GM12878 (cell line): Measurements from ENCODE around the gene SUPT3H. TPM values are rescaled to one million over a fixed set of nuclear protein-coding genes. Genes with fewer than 3 reads are reported as not detected.

Source experiments
- ATAC-seq: fragments of 200-7000 bp; cut with Tn5 transposase; 3 replicates; pipeline ENCODE4 v1.9.1; 2020; ENCODE audit warnings: mild to moderate bottlenecking, moderate library complexity
- BruUV-seq: library from RNA; stranded (reverse); fragments of 400-500 nt; replicated peaks from 2 replicates; lab custom pipeline; 2021; lab: Mats Ljungman, UMichigan
- CTCF ChIA-PET: fragments of 300-600 bp; sonication (Branson Sonifier 250); formaldehyde crosslinking; extraction: SDS; loops from one replicate; lab custom pipeline; 2021; ENCODE audit warnings: inconsistent platforms; lab: Yijun Ruan, JAX
- POLR2A ChIA-PET: fragments of 350-600 bp; formaldehyde crosslinking; extraction: SDS; loops from one replicate; lab custom pipeline; 2021; ENCODE audit warnings: inconsistent platforms; lab: Charles Lee
- RAD21 ChIA-PET: fragments of 300-600 bp; sonication (Branson Sonifier 250); formaldehyde crosslinking; loops from one replicate; lab custom pipeline; 2023; ENCODE audit warnings: antibody characterized with exemption; ENCODE audit not compliant: unreplicated experiment; lab: Charles Lee
- SMC1A ChIA-PET: fragments of 300-600 bp; sonication (Branson Sonifier 250); formaldehyde crosslinking; loops from one replicate; lab custom pipeline; 2023; ENCODE audit not compliant: unreplicated experiment, uncharacterized antibody; lab: Charles Lee
- DNase-seq: peaks from one replicate; pipeline ENCODE4 v3.0.0-alpha.2; 2011; ENCODE audit warnings: low read depth, low spot score
- FAIRE-seq: peaks from 3 replicates; lab custom pipeline; 2011; peaks lifted over from hg19 to GRCh38; lab: Jason Lieb, UNC
- H2AFZ ChIP-seq: 2 replicates; pipeline ENCODE4 v1.6.0; 2011; ENCODE audit warnings: low read depth, low read length, control low read depth; ENCODE audit not compliant: control insufficient read depth
- H3K27ac ChIP-seq: 2 replicates; pipeline ENCODE4 v1.5.1; 2011; ENCODE audit warnings: control low read depth; ENCODE audit not compliant: control insufficient read depth, insufficient read depth
- H3K27me3 ChIP-seq, 2 experiments: replicated peaks in 1 of 2; 2 replicates each; pipeline versions ENCODE4 v1.6.0 to v1.6.1; 2011; ENCODE audit warnings: low read length in 1 of 2; ENCODE audit not compliant: control insufficient read depth in 2 of 2, insufficient read depth in 2 of 2
- H3K36me3 ChIP-seq, 2 experiments: 2 replicates each; pipeline ENCODE4 v1.5.1; 2011; ENCODE audit warnings: low read length in 1 of 2; ENCODE audit not compliant: control insufficient read depth in 2 of 2, insufficient read depth in 2 of 2
- H3K4me1 ChIP-seq: 2 replicates; pipeline ENCODE4 v1.6.1; 2011; ENCODE audit warnings: mild to moderate bottlenecking, low read length, moderate library complexity, mixed read lengths; ENCODE audit not compliant: control insufficient read depth, insufficient read depth
- H3K4me2 ChIP-seq: 2 replicates; pipeline ENCODE4 v1.6.0; 2011; ENCODE audit warnings: control low read depth; ENCODE audit not compliant: control insufficient read depth, insufficient read depth
- H3K4me3 ChIP-seq: fragments of 200-600 bp; sonication (generic); 2 replicates; pipeline ENCODE4 v1.5.1; 2016
- H3K79me2 ChIP-seq: 2 replicates; pipeline ENCODE4 v1.6.0; 2011; ENCODE audit warnings: low read length; ENCODE audit not compliant: control insufficient read depth, insufficient read depth
- H3K9ac ChIP-seq: 2 replicates; pipeline ENCODE4 v1.8.0; 2011; ENCODE audit warnings: low read length, control low read depth, mixed read lengths; ENCODE audit not compliant: control insufficient read depth, insufficient read depth
- H3K9me3 ChIP-seq: replicated peaks from 3 replicates; pipeline ENCODE4 v1.5.1; 2011; ENCODE audit warnings: mild to moderate bottlenecking, low read length; ENCODE audit not compliant: control insufficient read depth, insufficient read depth
- H4K20me1 ChIP-seq: 2 replicates; pipeline ENCODE4 v1.6.0; 2011; ENCODE audit not compliant: control insufficient read depth, insufficient read depth
- CHD2 ChIP-seq: IDR thresholded peaks from 2 replicates; pipeline ENCODE4 v1.6.1; 2011; ENCODE audit warnings: low read depth, low read length, improper control_type of control experiment, borderline replicate concordance
- FOXK2 ChIP-seq: fragments of 450-650 bp; IDR thresholded peaks from 2 replicates; pipeline ENCODE4 v1.6.1; 2017; ENCODE audit warnings: mild to moderate bottlenecking, moderate library complexity
- PRDM15 ChIP-seq: fragments of 450-650 bp; formaldehyde crosslinking; IDR thresholded peaks from 2 replicates; pipeline ENCODE4 v1.4.0; 2020; ENCODE audit warnings: mild to moderate bottlenecking, moderate library complexity
- SKIL ChIP-seq: fragments of 450-650 bp; IDR thresholded peaks from 2 replicates; pipeline ENCODE4 v1.6.1; 2017; ENCODE audit warnings: mild to moderate bottlenecking, low read depth, inconsistent platforms; ENCODE audit not compliant: poor library complexity, severe bottlenecking
- SREBF2 ChIP-seq: IDR thresholded peaks from 2 replicates; pipeline ENCODE4 v1.6.1; 2012; ENCODE audit warnings: mild to moderate bottlenecking, low read length
- STAT1 ChIP-seq: fragments of 450-650 bp; conservative IDR thresholded peaks from 2 replicates; pipeline ENCODE4 v1.6.1; 2014; ENCODE audit warnings: antibody characterized with exemption, mild to moderate bottlenecking
- WGBS: methylation state at CpG from one replicate; pipeline ENCODE4 v1.1.6; 2016; ENCODE audit warnings: low lambda C conversion rate; ENCODE audit not compliant: insufficient replicate concordance, insufficient coverage; ENCODE audit errors: missing lambda C conversion rate; 5-methylcytosine and 5-hydroxymethylcytosine counted together
- in situ Hi-C: fragments of 300-500 bp; cut with MboI; formaldehyde crosslinking; loops from 9 replicates; pipeline ENCODE4 v1.14.3; 2018; ENCODE audit warnings: mixed read lengths
- intact Hi-C: fragments of 100-400 bp; cut with micrococcal nuclease; formaldehyde crosslinking; loops from one replicate; pipeline ENCODE4 v1.14.2; 2022; ENCODE audit not compliant: unreplicated experiment
- polyA plus RNA-seq, 11 experiments: library from polyadenylated mRNA; depleted of rRNA in 4 of 11; unstranded in 6 of 11; stranded (reverse) in 5 of 11; fragments of >200 nt; fragmentation: Nextera tagmentation in 4 of 11; fragmentation: Illumina TruSeq in 1 of 11; extraction: Ambion mirVana in 4 of 11; extraction: Trizol in 1 of 11; gene quantifications; 1 replicate in 1 of 11; 2 replicates in 10 of 11; pipeline versions ENCODE4 v1.2.1 to v1.2.3, GENCODE V29; 2011 to 2016; ENCODE audit warnings: inconsistent platforms in 2 of 11, missing spikeins in 2 of 11, low read depth in 1 of 11
- total RNA-seq, 4 experiments: library from RNA; depleted of rRNA in 3 of 4; stranded (reverse); fragments of >200 nt in 3 of 4; fragmentation: Illumina TruSeq in 1 of 4; extraction: Trizol in 1 of 4; gene quantifications; 2 replicates each; pipeline versions ENCODE4 v1.2.1 to v1.2.3, GENCODE V29; 2013 to 2021

SUPT3H gene
- total and polyA plus RNA-seq, 10 of the 15 experiments (the other 5 are each of a cell fraction or from before 2014, with no cell fraction given) = 0.51 to 3.7 (median 2.0) TPM

DNA sequence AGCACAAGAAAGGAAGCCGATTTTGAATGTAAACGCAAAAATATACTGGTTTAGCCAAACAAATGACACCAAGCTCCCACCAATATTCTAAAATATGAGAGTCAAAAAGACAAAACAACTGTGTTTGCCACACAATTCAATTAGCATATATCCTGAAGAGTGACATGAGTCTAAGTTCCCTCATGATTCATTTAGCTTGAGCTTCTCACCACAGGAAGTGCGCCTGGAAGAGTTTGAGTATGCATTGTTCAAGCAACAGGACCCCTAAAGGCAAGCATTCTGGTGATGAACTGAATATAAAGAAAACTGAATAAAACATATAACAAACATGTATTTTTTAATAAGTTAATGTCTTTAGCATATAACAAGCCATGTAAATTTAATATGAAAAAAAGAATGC is 164.8 kb downstream of the SUPT3H start:
- no peaks in the 10 kb centered on the region for H4K20me1 ChIP-seq
- H3K36me3 ChIP-seq = no peaks in the 10 kb centered on the region
- POLR2A ChIA-PET = no interaction called here
- H2AFZ ChIP-seq = no peak overlapping the region
- CTCF ChIA-PET = no interaction called here
- no peak overlapping the region for H3K9ac ChIP-seq
- H3K9me3 ChIP-seq = no peaks in the 10 kb centered on the region; the same call in 2 of the 3 replicates
- no TSS peak for BruUV-seq
- no peak overlapping the region for H3K4me3 ChIP-seq
- RAD21 ChIA-PET = no interaction called here
- TF ChIP-seq STAT1 (no peak), SKIL (no peak), SREBF2 (no peak), CHD2 (no peak), FOXK2 (no peak), PRDM15 (no peak)
- TF ChIP-seq, all 136 proteins: peak for 0
- FAIRE-seq (no peak), ATAC-seq (no peak), DNase-seq (no peak)
- in situ Hi-C loops = no loop called here
- intact Hi-C loops = no loop called here
- H3K4me2 ChIP-seq = no peak overlapping the region
- H3K27me3 ChIP-seq = no peaks in the 10 kb centered on the region
- H3K79me2 ChIP-seq = no peaks in the 10 kb centered on the region
- 1% methylated on average over 3 of the region's 3 CpGs for WGBS
- SMC1A ChIA-PET = no interaction called here
- H3K27ac ChIP-seq = no peak overlapping the region
- no peaks in the 10 kb centered on the region for H3K4me1 ChIP-seq
